HepG2 (cell line): ENCODE measurements around the gene GRHL1. TPM values are rescaled to one million over a fixed set of nuclear protein-coding genes. Genes with fewer than 3 reads are reported as not detected.

ENCODE experiments used
- CREB1 ChIP-seq, 2 experiments: fragments of 450-650 bp in 1 of 2; IDR thresholded peaks; 2 replicates each; pipeline ENCODE4 v1.6.1; 2016 to 2017; ENCODE audit warnings: control low read depth in 1 of 2, mild to moderate bottlenecking in 1 of 2, missing compliant biosample characterization in 1 of 2, missing genetic modification characterization in 1 of 2
- KDM2A ChIP-seq: sonication (generic); formaldehyde crosslinking; IDR thresholded peaks from 2 replicates; pipeline ENCODE4 v1.4.0; 2020; ENCODE audit warnings: low read depth, missing genetic modification reagents, borderline replicate concordance
- KLF15 ChIP-seq: sonication (generic); formaldehyde crosslinking; IDR thresholded peaks from 2 replicates; pipeline ENCODE4 v1.8.1; 2023; ENCODE audit warnings: borderline replicate concordance, mild to moderate bottlenecking, inconsistent platforms, missing genetic modification reagents, mixed read lengths
- MTA1 ChIP-seq: sonication (generic); formaldehyde crosslinking; IDR thresholded peaks from 2 replicates; pipeline ENCODE4 v1.4.0; 2020; ENCODE audit warnings: missing genetic modification reagents, mild to moderate bottlenecking, borderline replicate concordance
- PCBP1 ChIP-seq: fragments of 200-400 bp; formaldehyde crosslinking; IDR thresholded peaks from 2 replicates; pipeline ENCODE4 v1.6.1; 2017; ENCODE audit warnings: mild to moderate bottlenecking, low read depth, low read length, borderline replicate concordance
- TP53 ChIP-seq: sonication (generic); formaldehyde crosslinking; conservative IDR thresholded peaks from 2 replicates; pipeline ENCODE4 v1.4.0; 2020; ENCODE audit warnings: missing genetic modification reagents
- ZBTB20 ChIP-seq: sonication (generic); formaldehyde crosslinking; IDR thresholded peaks from 2 replicates; pipeline ENCODE4 v1.8.1; 2023; ENCODE audit warnings: missing genetic modification reagents, low read depth, mild to moderate bottlenecking, borderline replicate concordance
- ZBTB40 ChIP-seq, 2 experiments: fragments of 450-650 bp in 1 of 2; sonication (generic) in 1 of 2; formaldehyde crosslinking in 1 of 2; IDR thresholded peaks; 2 replicates each; pipeline versions ENCODE4 v1.6.1 to v1.8.0; 2016 to 2022; ENCODE audit warnings: antibody characterized with exemption in 1 of 2, mild to moderate bottlenecking in 1 of 2, missing genetic modification reagents in 1 of 2
- ZFP62 ChIP-seq: sonication (generic); formaldehyde crosslinking; IDR thresholded peaks from 2 replicates; pipeline ENCODE4 v1.4.0; 2020; ENCODE audit warnings: missing genetic modification reagents
- ZMYM3 ChIP-seq: sonication (generic); formaldehyde crosslinking; IDR thresholded peaks from 2 replicates; pipeline ENCODE4 v1.5.1; 2020; ENCODE audit warnings: mild to moderate bottlenecking, missing genetic modification reagents
- ZNF556 ChIP-seq: sonication (generic); formaldehyde crosslinking; IDR thresholded peaks from 2 replicates; pipeline ENCODE4 v1.4.0; 2020; ENCODE audit warnings: mild to moderate bottlenecking, missing genetic modification reagents, borderline replicate concordance
- polyA plus RNA-seq, 8 experiments: library from polyadenylated mRNA; depleted of rRNA in 3 of 8; stranded (reverse) in 7 of 8; unstranded in 1 of 8; fragments of >200 nt; fragmentation: Illumina TruSeq in 4 of 8; extraction: Trizol in 4 of 8; gene quantifications; 2 replicates each; pipeline versions ENCODE4 v1.2.1 to v1.2.3, GENCODE V29; 2011 to 2016; ENCODE audit warnings: low read depth in 4 of 8, missing spikeins in 1 of 8, mixed read lengths in 1 of 8; ENCODE audit not compliant: insufficient read depth in 1 of 8
- total RNA-seq, 5 experiments: library from RNA; depleted of rRNA; stranded (reverse); fragments of >200 nt; fragmentation: Illumina TruSeq; extraction: Trizol; gene quantifications; 2 replicates each; pipeline ENCODE4 v1.2.3, GENCODE V29; 2016; ENCODE audit warnings: low read depth in 1 of 5
- TF ChIP-seq, protein P1 (sequence below): sonication (generic); formaldehyde crosslinking; IDR thresholded peaks from 2 replicates; pipeline ENCODE4 v1.5.0; 2020; ENCODE audit warnings: mild to moderate bottlenecking, missing genetic modification reagents
- TF ChIP-seq, protein P2 (sequence below): sonication (generic); formaldehyde crosslinking; IDR thresholded peaks from 2 replicates; pipeline ENCODE4 v1.9.0; 2021; ENCODE audit warnings: missing genetic modification reagents, mild to moderate bottlenecking, borderline replicate concordance

Gene GRHL1
- total and polyA plus RNA-seq, 2 of the 13 experiments (the other 11 are each of a cell fraction or from before 2014, with no cell fraction given): 9.3 to 12.0 TPM

DNA sequence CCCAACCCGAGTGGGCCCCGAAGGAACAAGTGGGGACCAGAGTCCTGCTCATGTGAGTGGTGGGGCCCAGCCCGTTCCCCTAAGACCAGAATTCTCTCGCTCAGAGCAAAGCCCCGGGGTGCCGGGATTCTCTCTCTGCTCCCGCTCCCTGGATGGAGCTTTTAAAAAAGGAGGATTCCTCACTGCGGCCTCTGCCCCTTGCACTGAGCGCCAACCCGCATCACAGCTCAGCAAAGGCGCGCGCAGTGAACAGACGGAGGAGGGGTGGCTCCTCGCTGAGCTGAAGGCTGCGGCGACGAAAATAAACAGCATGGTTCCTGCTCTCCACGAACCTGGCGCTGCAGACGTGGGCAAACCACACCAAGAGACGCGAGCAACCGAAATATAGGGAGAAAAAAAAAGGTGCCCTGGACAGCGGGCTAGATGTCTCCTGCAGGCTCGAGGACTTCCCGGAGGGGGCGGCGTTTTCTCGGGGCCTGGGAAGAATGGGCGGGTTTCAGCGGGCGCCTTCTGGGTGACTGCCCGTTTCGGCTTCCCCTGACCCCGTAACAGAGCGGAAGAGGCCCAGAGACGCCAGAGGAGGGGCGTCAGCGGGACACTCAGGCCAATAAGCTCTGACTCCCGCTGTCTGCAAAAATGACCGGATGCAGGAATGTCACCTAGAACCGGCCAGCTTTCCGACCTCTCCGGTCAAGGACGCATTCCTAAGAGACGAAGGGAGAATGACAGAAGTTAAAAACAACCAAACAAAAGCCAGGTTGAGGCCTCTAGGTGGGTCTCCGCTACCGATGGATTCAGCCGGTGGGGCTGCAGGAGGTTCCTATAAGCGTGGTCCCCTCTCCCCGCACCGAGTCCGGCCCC is 91.0 kb downstream of the GRHL1 start (continued):
- TF ChIP-seq ZBTB40 (IDR thresholded peaks at IDR 0.05) (no peak), ZBTB40 (CRISPR knock-in tag; IDR thresholded peaks at IDR 0.05) (0 out of 2 replicates have a peak, but pooled peaks have one; percentile 3), CREB1 (IDR thresholded peaks at IDR 0.05) (no peak), CREB1 (CRISPR knock-in tag; IDR thresholded peaks at IDR 0.05) (no peak), TP53 (0 out of 2 replicates have a peak, but pooled peaks have one; percentile 26), KLF15 (CRISPR knock-in tag) (no peak), ZNF556 (peak; percentile 57; the same call in 1 of the 2 replicates), ZMYM3 (CRISPR knock-in tag) (peak; percentile 76), ZBTB20 (CRISPR knock-in tag) (no peak), PCBP1 (peak; percentile 79; the same call in 1 of the 2 replicates), MTA1 (CRISPR knock-in tag) (0 out of 2 replicates have a peak, but pooled peaks have one; percentile 36), ZFP62 (CRISPR knock-in tag) (no peak), KDM2A (CRISPR knock-in tag) (peak; percentile 27; the same call in 1 of the 2 replicates)
- TF ChIP-seq, protein P1, sequence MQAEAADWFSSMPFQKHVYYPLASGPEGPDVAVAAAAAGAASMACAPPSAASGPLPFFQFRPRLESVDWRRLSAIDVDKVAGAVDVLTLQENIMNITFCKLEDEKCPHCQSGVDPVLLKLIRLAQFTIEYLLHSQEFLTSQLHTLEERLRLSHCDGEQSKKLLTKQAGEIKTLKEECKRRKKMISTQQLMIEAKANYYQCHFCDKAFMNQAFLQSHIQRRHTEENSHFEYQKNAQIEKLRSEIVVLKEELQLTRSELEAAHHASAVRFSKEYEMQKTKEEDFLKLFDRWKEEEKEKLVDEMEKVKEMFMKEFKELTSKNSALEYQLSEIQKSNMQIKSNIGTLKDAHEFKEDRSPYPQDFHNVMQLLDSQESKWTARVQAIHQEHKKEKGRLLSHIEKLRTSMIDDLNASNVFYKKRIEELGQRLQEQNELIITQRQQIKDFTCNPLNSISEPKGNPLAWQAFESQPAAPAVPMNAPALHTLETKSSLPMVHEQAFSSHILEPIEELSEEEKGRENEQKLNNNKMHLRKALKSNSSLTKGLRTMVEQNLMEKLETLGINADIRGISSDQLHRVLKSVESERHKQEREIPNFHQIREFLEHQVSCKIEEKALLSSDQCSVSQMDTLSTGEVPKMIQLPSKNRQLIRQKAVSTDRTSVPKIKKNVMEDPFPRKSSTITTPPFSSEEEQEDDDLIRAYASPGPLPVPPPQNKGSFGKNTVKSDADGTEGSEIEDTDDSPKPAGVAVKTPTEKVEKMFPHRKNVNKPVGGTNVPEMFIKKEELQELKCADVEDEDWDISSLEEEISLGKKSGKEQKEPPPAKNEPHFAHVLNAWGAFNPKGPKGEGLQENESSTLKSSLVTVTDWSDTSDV (CRISPR knock-in tag): no peak; the same call in 1 of the 2 replicates
- TF ChIP-seq, protein P2, sequence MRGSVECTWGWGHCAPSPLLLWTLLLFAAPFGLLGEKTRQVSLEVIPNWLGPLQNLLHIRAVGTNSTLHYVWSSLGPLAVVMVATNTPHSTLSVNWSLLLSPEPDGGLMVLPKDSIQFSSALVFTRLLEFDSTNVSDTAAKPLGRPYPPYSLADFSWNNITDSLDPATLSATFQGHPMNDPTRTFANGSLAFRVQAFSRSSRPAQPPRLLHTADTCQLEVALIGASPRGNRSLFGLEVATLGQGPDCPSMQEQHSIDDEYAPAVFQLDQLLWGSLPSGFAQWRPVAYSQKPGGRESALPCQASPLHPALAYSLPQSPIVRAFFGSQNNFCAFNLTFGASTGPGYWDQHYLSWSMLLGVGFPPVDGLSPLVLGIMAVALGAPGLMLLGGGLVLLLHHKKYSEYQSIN (CRISPR knock-in tag): peak; percentile 1; the same call in 1 of the 2 replicates
